ENCODE data around the gene ABCA2. TPM values are rescaled to one million over a fixed set of nuclear protein-coding genes. Genes with fewer than 3 reads are reported as not detected.

The ABCA2 gene
- total and polyA plus RNA-seq, 9 of the 15 experiments (the other 6 are each of a cell fraction or from before 2014, with no cell fraction given): 0.69 to 16.3 (median 6.1) TPM; not detected in 2

GRCh38 chr9:137070201-137070905 is 42.3 kb upstream of the ABCA2 start, which contains the start of gene SAPCD2:
Gene SAPCD2 (minus strand): TSS chr9:137070557. CDS start chr9:137070460, 97 bp downstream.
- Histone ChIP-seq H3K9me1 (ENCODE audit: control insufficient read depth, insufficient read depth, low read length) (peaks cover 8% of the 10 kb centered on the region), H3K9ac (ENCODE audit: insufficient read depth in 1 of 2, low read depth in 2 of 2, low read length in 2 of 2) (peak within 1 kb of the TSS; percentile 86 to 94), H2AFZ (ENCODE audit: low read depth, low read length) (peak within 1 kb of the TSS; percentile 73), H3K79me2 (ENCODE audit: control insufficient read depth, insufficient read depth, low read length) (peaks cover 39% of the 10 kb centered on the region), H3K36me3 (ENCODE audit: control insufficient read depth, insufficient read depth, low read length) (peaks cover 22% of the 10 kb centered on the region; the same call in 2 of the 3 replicates), H4K20me1 (replicated peaks; ENCODE audit: control insufficient read depth, insufficient read depth, low read length) (peaks cover 14% of the 10 kb centered on the region), H3K27ac (ENCODE audit: extremely low read depth, low read depth, low read length) (peak within 1 kb of the TSS; percentile 88), H3K4me1 (replicated peaks in 1 of 2; ENCODE audit: control insufficient read depth in 2 of 2, insufficient read depth in 2 of 2, low read length in 2 of 2) (peaks cover 40 to 78% of the 10 kb centered on the region in 2 experiments), H3K4me3 (peak within 1 kb of the TSS; percentile 65), H3K9me3 (replicated peaks; ENCODE audit: control insufficient read depth, insufficient read depth, low read depth, low read length) (no peaks in the 10 kb centered on the region), H3K27me3 (ENCODE audit: control insufficient read depth in 2 of 2, insufficient read depth in 2 of 2, low read length in 2 of 2) (no peaks in the 10 kb centered on the region), H3K4me2 (ENCODE audit: insufficient read depth, low read length) (peak within 1 kb of the TSS; percentile 91)
- WGBS (ENCODE audit: insufficient coverage, low coverage, missing lambda C conversion rate): under 1% methylated on average over 72 of the region's 74 CpGs
- BruUV-seq (replicated peaks): no TSS peak
- FAIRE-seq (peak; percentile 97), ATAC-seq (peak; percentile 92), DNase-seq (ENCODE audit: extremely low read depth in 1 of 4, low spot score in 3 of 4) (peak; percentile 92 to 96 (median 94))
- POLR2A ChIA-PET: interaction anchor here (0.7 to 2.5 kb wide), 13 partner anchors 9 to 223 kb away, joined by 3 to 14 read pairs (median 4); partner anchors contain the start of genes MAN1B1, NPDC1 and TUBB4B
- intact Hi-C loops (cut with micrococcal nuclease) (no loop called here), in situ Hi-C loops (cut with MboI) (no loop called here)
- CTCF ChIA-PET (ENCODE audit: low intra/inter-chr PET ratio): interaction anchor here (0.6 kb wide), 1 partner anchor 24 kb away, joined by 7 read pairs; no protein-coding TSS in a partner anchor
- no peak for TF ChIP-seq CEBPZ (IDR thresholded peaks at IDR 0.05; ENCODE audit: borderline replicate concordance, low read depth, low read length)
- no peak for TF ChIP-seq MLX (CRISPR knock-in tag; conservative IDR thresholded peaks at IDR 0.05)
- no peak for TF ChIP-seq BMI1 (IDR thresholded peaks at IDR 0.05; ENCODE audit: low read length)
- no peak for TF ChIP-seq ILK (tag; IDR thresholded peaks at IDR 0.05; ENCODE audit: borderline replicate concordance, low read depth)
- no peak for TF ChIP-seq FOXO4 (CRISPR knock-in tag; IDR thresholded peaks at IDR 0.05)
- no peak for TF ChIP-seq ARNT (IDR thresholded peaks at IDR 0.05)
- TF ChIP-seq ZNF384 (IDR thresholded peaks at IDR 0.05; ENCODE audit: low read depth, low read length): peak; percentile 99
- TF ChIP-seq ZBTB1 (CRISPR knock-in tag; IDR thresholded peaks at IDR 0.05; ENCODE audit: borderline replicate concordance, low read depth): 0 out of 2 replicates have a peak, but pooled peaks have one; percentile 2
- TF ChIP-seq ELF2 (CRISPR knock-in tag; IDR thresholded peaks at IDR 0.05): no peak
- TF ChIP-seq GATAD2B (IDR thresholded peaks at IDR 0.05; ENCODE audit: borderline replicate concordance): peak; percentile 92
- TF ChIP-seq MEF2A (IDR thresholded peaks at IDR 0.05; ENCODE audit: control insufficient read depth, low read depth, low read length): no peak
- TF ChIP-seq SUPT5H (IDR thresholded peaks at IDR 0.05): no peak; the same call in none of the 2 replicates
- TF ChIP-seq SRF (CRISPR knock-in tag; IDR thresholded peaks at IDR 0.05): peak in 1 of 2 experiments; percentile 25; a peak in 1 of 4 replicates
- no peak for TF ChIP-seq ARID1B (IDR thresholded peaks at IDR 0.05)
- 0 out of 2 replicates have a peak, but pooled peaks have one; percentile 14 for TF ChIP-seq LCOR (CRISPR knock-in tag; IDR thresholded peaks at IDR 0.05)
